ENCODE results near the gene KIF12. TPM values are rescaled to one million over a fixed set of nuclear protein-coding genes. Genes with fewer than 3 reads are reported as not detected.

KIF12 gene
- total and polyA plus RNA-seq, 2 donors (not counting 1 experiment from before 2014, with no cell fraction given), result not detected

GRCh38 chr9:114140850-114141249 is 41.8 kb upstream of the KIF12 start:
- TF ChIP-seq, protein P1, sequence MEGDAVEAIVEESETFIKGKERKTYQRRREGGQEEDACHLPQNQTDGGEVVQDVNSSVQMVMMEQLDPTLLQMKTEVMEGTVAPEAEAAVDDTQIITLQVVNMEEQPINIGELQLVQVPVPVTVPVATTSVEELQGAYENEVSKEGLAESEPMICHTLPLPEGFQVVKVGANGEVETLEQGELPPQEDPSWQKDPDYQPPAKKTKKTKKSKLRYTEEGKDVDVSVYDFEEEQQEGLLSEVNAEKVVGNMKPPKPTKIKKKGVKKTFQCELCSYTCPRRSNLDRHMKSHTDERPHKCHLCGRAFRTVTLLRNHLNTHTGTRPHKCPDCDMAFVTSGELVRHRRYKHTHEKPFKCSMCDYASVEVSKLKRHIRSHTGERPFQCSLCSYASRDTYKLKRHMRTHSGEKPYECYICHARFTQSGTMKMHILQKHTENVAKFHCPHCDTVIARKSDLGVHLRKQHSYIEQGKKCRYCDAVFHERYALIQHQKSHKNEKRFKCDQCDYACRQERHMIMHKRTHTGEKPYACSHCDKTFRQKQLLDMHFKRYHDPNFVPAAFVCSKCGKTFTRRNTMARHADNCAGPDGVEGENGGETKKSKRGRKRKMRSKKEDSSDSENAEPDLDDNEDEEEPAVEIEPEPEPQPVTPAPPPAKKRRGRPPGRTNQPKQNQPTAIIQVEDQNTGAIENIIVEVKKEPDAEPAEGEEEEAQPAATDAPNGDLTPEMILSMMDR (IDR thresholded peaks at IDR 0.05), result no peak
- TF ChIP-seq EZH2 (IDR thresholded peaks at IDR 0.05; ENCODE audit: borderline replicate concordance, insufficient read depth, low read depth, low read length, poor library complexity, severe bottlenecking), result no peak
- no peak overlapping the region for H3K4me2 ChIP-seq (replicated peaks; ENCODE audit: low read depth, low read length, poor library complexity, severe bottlenecking)
- no peak for ATAC-seq (ENCODE audit: low read depth)

GRCh38 chr9:114140401-114140800 is 41.3 kb upstream of the KIF12 start:
- no peaks in the 10 kb centered on the region for H3K36me3 ChIP-seq (replicated peaks in 1 of 2; ENCODE audit: control extremely low read depth in 1 of 2, control insufficient read depth in 1 of 2, extremely low read depth in 1 of 2, insufficient read depth in 2 of 2, low read length in 1 of 2)
- Mint-ChIP-seq H3K9me3 (ENCODE audit: insufficient read depth) (no peaks in the 10 kb centered on the region), H3K4me1 (no peaks in the 10 kb centered on the region), H3K4me3 (no peak overlapping the region), H3K27me3 (peaks cover 39% of the 10 kb centered on the region), H3K27ac (no peak overlapping the region)
- DNase-seq, result no peak
- no peak overlapping the region for H3K9ac ChIP-seq (ENCODE audit: low read length)
- no peak for TF ChIP-seq EZH2 (IDR thresholded peaks at IDR 0.05; ENCODE audit: borderline replicate concordance, insufficient read depth, low read depth, low read length, poor library complexity, severe bottlenecking)
- TF ChIP-seq, protein P1 (IDR thresholded peaks at IDR 0.05), result no peak
- intact Hi-C loops (cut with micrococcal nuclease), result no loop called here
- peaks cover 0 to 12% (median 0%) of the 10 kb centered on the region in 4 experiments for H3K27me3 ChIP-seq (replicated peaks in 1 of 4; ENCODE audit: control extremely low read depth in 1 of 4, control insufficient read depth in 3 of 4, insufficient read depth in 4 of 4, low read length in 3 of 4)
- CTCF ChIA-PET, result no interaction called here
- no peak for ATAC-seq (ENCODE audit: low read depth)
- no peaks in the 10 kb centered on the region for H3K4me1 ChIP-seq (ENCODE audit: control insufficient read depth in 2 of 2, insufficient read depth in 2 of 2, low read length in 2 of 2)
- no peak overlapping the region for H3K27ac ChIP-seq (ENCODE audit: low read length in 2 of 2)
- H4K20me1 ChIP-seq (ENCODE audit: control insufficient read depth, insufficient read depth, low read length, poor library complexity, severe bottlenecking), result no peaks in the 10 kb centered on the region
- H3K4me3 ChIP-seq (ENCODE audit: control extremely low read depth in 1 of 5, extremely low read depth in 1 of 5, insufficient read depth in 1 of 5, low read depth in 2 of 5, low read length in 4 of 5), result no peak overlapping the region
- 100% methylated on average over 1 of the region's 2 CpGs for WGBS (ENCODE audit: insufficient coverage)
- H3K79me2 ChIP-seq (ENCODE audit: control insufficient read depth, insufficient read depth, low read length), result no peaks in the 10 kb centered on the region
- H3K4me2 ChIP-seq (replicated peaks; ENCODE audit: low read depth, low read length, poor library complexity, severe bottlenecking), result no peak overlapping the region
- H2AFZ ChIP-seq (ENCODE audit: insufficient read depth, low read depth, low read length, poor library complexity, severe bottlenecking), result no peak overlapping the region
- POLR2A ChIA-PET, result no interaction called here
- H3K9me3 ChIP-seq (ENCODE audit: control extremely low read depth in 1 of 3, control insufficient read depth in 2 of 3, insufficient read depth in 1 of 3, low read length in 2 of 3), result peaks cover 0 to 3% (median 0%) of the 10 kb centered on the region in 3 donors

More at GRCh38 chr9:114140850-114141249, 41.8 kb upstream of the KIF12 start:
- Histone ChIP-seq H3K4me3 (ENCODE audit: control extremely low read depth in 1 of 5, extremely low read depth in 1 of 5, insufficient read depth in 1 of 5, low read depth in 2 of 5, low read length in 4 of 5) (no peak overlapping the region), H3K36me3 (replicated peaks in 1 of 2; ENCODE audit: control extremely low read depth in 1 of 2, control insufficient read depth in 1 of 2, extremely low read depth in 1 of 2, insufficient read depth in 2 of 2, low read length in 1 of 2) (no peaks in the 10 kb centered on the region), H3K4me1 (ENCODE audit: control insufficient read depth in 2 of 2, insufficient read depth in 2 of 2, low read length in 2 of 2) (no peaks in the 10 kb centered on the region), H3K9me3 (ENCODE audit: control extremely low read depth in 1 of 3, control insufficient read depth in 2 of 3, insufficient read depth in 1 of 3, low read length in 2 of 3) (peaks cover 0 to 3% (median 0%) of the 10 kb centered on the region in 3 donors), H2AFZ (ENCODE audit: insufficient read depth, low read depth, low read length, poor library complexity, severe bottlenecking) (no peak overlapping the region), H3K27ac (ENCODE audit: low read length in 2 of 2) (no peak overlapping the region), H3K9ac (ENCODE audit: low read length) (no peak overlapping the region), H4K20me1 (ENCODE audit: control insufficient read depth, insufficient read depth, low read length, poor library complexity, severe bottlenecking) (no peaks in the 10 kb centered on the region), H3K27me3 (replicated peaks in 1 of 4; ENCODE audit: control extremely low read depth in 1 of 4, control insufficient read depth in 3 of 4, insufficient read depth in 4 of 4, low read length in 3 of 4) (peaks cover 0 to 12% (median 0%) of the 10 kb centered on the region in 4 experiments), H3K79me2 (ENCODE audit: control insufficient read depth, insufficient read depth, low read length) (no peaks in the 10 kb centered on the region)
- CTCF ChIA-PET, result no interaction called here
- H3K4me1 Mint-ChIP-seq, result no peaks in the 10 kb centered on the region
- POLR2A ChIA-PET, result no interaction called here
- intact Hi-C loops (cut with micrococcal nuclease), result no loop called here
- 78% methylated on average over 3 of the region's 4 CpGs for WGBS (ENCODE audit: insufficient coverage)
- DNase-seq, result no peak
- H3K27ac Mint-ChIP-seq, result no peak overlapping the region
- H3K27me3 Mint-ChIP-seq, result peaks cover 37% of the 10 kb centered on the region
- H3K9me3 Mint-ChIP-seq (ENCODE audit: insufficient read depth), result no peaks in the 10 kb centered on the region
- no peak overlapping the region for H3K4me3 Mint-ChIP-seq
